OCI-LY3 (cell line): ENCODE data around the gene NAA15.
"Not testable (repeated sequence)": the region's sequence is repeated elsewhere in the genome, so short reads cannot be mapped to it uniquely, and the experiment has no call there.

ENCODE experiments used
- H2AFZ ChIP-seq: fragments of 200-600, 300-600 bp; shearing (Covaris generic); 2 replicates; pipeline ENCODE4 v1.6.0; 2014; ENCODE audit warnings: antibody characterized with exemption, low read depth, low read length
- H3K27ac ChIP-seq: fragments of 200-600, 300-600 bp; sonication (generic); 2 replicates; pipeline ENCODE4 v1.5.1; 2014; ENCODE audit warnings: mild to moderate bottlenecking, low read length, moderate library complexity, mixed read lengths
- H3K27me3 ChIP-seq: fragments of 200-600, 300-600 bp; sonication (generic); 2 replicates; pipeline ENCODE4 v1.6.1; 2014; ENCODE audit warnings: low read depth, low read length, mixed read lengths
- H3K36me3 ChIP-seq: fragments of 200-600, 300-600 bp; sonication (generic); replicated peaks from 2 replicates; pipeline ENCODE3; 2014; ENCODE audit warnings: low read depth, low read length, mixed read lengths
- H3K4me1 ChIP-seq: fragments of 300-600, 200-600 bp; sonication (generic); 2 replicates; pipeline ENCODE4 v1.6.1; 2014; ENCODE audit warnings: low read length, mixed read lengths
- H3K4me2 ChIP-seq: fragments of 200-600, 300-600 bp; sonication (generic); 2 replicates; pipeline ENCODE4 v1.6.1; 2014; ENCODE audit warnings: low read length, mixed read lengths
- H3K4me3 ChIP-seq: fragments of 300-600, 200-600 bp; sonication (generic); 2 replicates; pipeline ENCODE4 v1.5.1; 2014; ENCODE audit warnings: antibody characterized with exemption, mild to moderate bottlenecking, low read length, moderate library complexity
- H3K79me2 ChIP-seq: fragments of 300-600, 200-600 bp; shearing (Covaris generic); 2 replicates; pipeline ENCODE4 v1.6.1; 2014; ENCODE audit warnings: mild to moderate bottlenecking, low read length, mixed read lengths
- H3K9ac ChIP-seq: fragments of 300-600, 200-600 bp; shearing (Covaris generic); 2 replicates; pipeline ENCODE4 v1.6.0; 2014; ENCODE audit warnings: mild to moderate bottlenecking, low read length, moderate library complexity
- H3K9me3 ChIP-seq: fragments of 200-600, 300-600 bp; shearing (Covaris generic); 2 replicates; pipeline ENCODE4 v1.6.1; 2014; ENCODE audit warnings: low read length, mixed read lengths; ENCODE audit not compliant: insufficient read depth
- H4K20me1 ChIP-seq: fragments of 200-600, 300-600 bp; sonication (generic); 2 replicates; pipeline ENCODE4 v1.6.1; 2016; ENCODE audit warnings: low read length, mixed read lengths; ENCODE audit not compliant: insufficient read depth
- EZH2phosphoT487 ChIP-seq: fragments of 200-600 bp; shearing (Covaris generic); IDR thresholded peaks from 2 replicates; pipeline ENCODE4 v1.6.1; 2018; ENCODE audit warnings: antibody characterized with exemption, mixed run types, low read depth
- TF ChIP-seq, protein P1 (sequence below): fragments of 200-600, 300-600 bp; sonication (generic); IDR thresholded peaks from 2 replicates; pipeline ENCODE4 v1.5.1; 2014; ENCODE audit warnings: antibody characterized with exemption, low read length, low read depth

NAA15 gene

GRCh38 chr4:139319571-139319970 lies 18.3 kb downstream of the NAA15 start:
- peaks cover 80% of the 10 kb centered on the region for H4K20me1 ChIP-seq
- peaks cover 37% of the 10 kb centered on the region for H3K36me3 ChIP-seq
- H3K9me3 ChIP-seq, result no peaks in the 10 kb centered on the region
- H2AFZ ChIP-seq, result no peak overlapping the region
- H3K79me2 ChIP-seq, result peaks cover 99% of the 10 kb centered on the region
- TF ChIP-seq, protein P1, sequence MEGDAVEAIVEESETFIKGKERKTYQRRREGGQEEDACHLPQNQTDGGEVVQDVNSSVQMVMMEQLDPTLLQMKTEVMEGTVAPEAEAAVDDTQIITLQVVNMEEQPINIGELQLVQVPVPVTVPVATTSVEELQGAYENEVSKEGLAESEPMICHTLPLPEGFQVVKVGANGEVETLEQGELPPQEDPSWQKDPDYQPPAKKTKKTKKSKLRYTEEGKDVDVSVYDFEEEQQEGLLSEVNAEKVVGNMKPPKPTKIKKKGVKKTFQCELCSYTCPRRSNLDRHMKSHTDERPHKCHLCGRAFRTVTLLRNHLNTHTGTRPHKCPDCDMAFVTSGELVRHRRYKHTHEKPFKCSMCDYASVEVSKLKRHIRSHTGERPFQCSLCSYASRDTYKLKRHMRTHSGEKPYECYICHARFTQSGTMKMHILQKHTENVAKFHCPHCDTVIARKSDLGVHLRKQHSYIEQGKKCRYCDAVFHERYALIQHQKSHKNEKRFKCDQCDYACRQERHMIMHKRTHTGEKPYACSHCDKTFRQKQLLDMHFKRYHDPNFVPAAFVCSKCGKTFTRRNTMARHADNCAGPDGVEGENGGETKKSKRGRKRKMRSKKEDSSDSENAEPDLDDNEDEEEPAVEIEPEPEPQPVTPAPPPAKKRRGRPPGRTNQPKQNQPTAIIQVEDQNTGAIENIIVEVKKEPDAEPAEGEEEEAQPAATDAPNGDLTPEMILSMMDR, result no peak
- no peak for TF ChIP-seq EZH2phosphoT487
- no peaks in the 10 kb centered on the region for H3K27me3 ChIP-seq
- H3K4me3 ChIP-seq, result no peak overlapping the region
- no peak overlapping the region for H3K9ac ChIP-seq
- no peak overlapping the region for H3K4me2 ChIP-seq
- H3K4me1 ChIP-seq, result peaks cover 7% of the 10 kb centered on the region; the same call in 1 of the 2 replicates
- H3K27ac ChIP-seq, result no peak overlapping the region

GRCh38 chr4:139322070-139322469 lies 20.8 kb downstream of the NAA15 start:
- H2AFZ ChIP-seq, H3K27me3 ChIP-seq, H3K4me3 ChIP-seq, H3K4me1 ChIP-seq, H3K27ac ChIP-seq, H3K9ac ChIP-seq, H3K9me3 ChIP-seq, H3K4me2 ChIP-seq: not testable (repeated sequence)
- H4K20me1 ChIP-seq, result peaks cover 82% of the 10 kb centered on the region
- peaks cover 21% of the 10 kb centered on the region for H3K36me3 ChIP-seq
- peaks cover 100% of the 10 kb centered on the region for H3K79me2 ChIP-seq

DNA sequence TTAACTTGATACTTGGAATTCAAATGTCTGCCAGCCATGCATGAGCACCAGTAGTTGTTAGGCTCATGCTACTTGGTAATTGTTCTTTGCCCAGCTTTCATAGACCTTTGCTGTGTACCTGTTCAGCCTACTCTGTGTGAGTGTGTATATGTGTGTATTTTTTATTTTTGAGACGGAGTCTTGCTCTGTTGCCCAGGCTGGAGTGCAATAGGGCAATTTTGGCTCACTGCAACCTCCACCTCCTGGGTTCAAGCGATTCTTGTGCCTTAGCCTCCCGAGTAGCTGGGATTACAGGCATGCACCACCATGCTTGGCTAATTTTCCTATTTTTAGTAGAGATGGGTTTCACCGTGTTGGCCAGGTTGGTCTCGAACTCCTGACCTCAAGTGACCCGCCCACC lies 21.2 kb downstream of the NAA15 start:
- Histone ChIP-seq H3K36me3 (peaks cover 20% of the 10 kb centered on the region), H3K79me2 (peaks cover 100% of the 10 kb centered on the region), H4K20me1 (peaks cover 79% of the 10 kb centered on the region)
- not testable (repeated sequence) for H3K9me3 ChIP-seq, H3K4me3 ChIP-seq, H2AFZ ChIP-seq, H3K4me2 ChIP-seq, H3K4me1 ChIP-seq, H3K27ac ChIP-seq, H3K9ac ChIP-seq, H3K27me3 ChIP-seq

DNA sequence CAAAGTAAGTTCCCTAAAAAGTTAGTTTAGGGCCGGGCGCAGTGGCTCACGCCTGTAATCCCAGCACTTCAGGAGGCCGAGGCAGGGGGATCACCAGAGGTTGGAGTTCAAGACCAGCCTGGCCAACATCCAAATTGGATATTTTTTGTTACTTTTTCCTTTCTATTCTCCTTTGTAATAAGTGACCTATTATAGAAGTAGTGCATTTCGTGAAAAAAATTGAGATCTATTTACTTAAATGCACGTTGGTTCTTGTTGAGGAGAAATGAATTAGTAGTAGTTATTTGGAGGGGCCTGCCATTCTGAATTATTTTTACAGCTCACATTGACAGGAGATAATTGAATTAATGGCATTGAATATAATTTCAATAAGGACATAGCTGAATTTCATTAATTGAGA lies 23.3 kb downstream of the NAA15 start:
- Histone ChIP-seq H3K4me3 (no peak overlapping the region), H4K20me1 (peaks cover 65% of the 10 kb centered on the region), H2AFZ (no peak overlapping the region), H3K4me1 (peaks cover 10% of the 10 kb centered on the region), H3K9me3 (no peaks in the 10 kb centered on the region), H3K79me2 (peaks cover 100% of the 10 kb centered on the region), H3K27ac (no peak overlapping the region), H3K36me3 (peaks cover 18% of the 10 kb centered on the region), H3K4me2 (no peak overlapping the region), H3K27me3 (no peaks in the 10 kb centered on the region), H3K9ac (no peak overlapping the region)
- TF ChIP-seq, protein P1, result no peak
- TF ChIP-seq EZH2phosphoT487, result no peak

GRCh38 chr4:139329665-139330200 lies 28.4 kb downstream of the NAA15 start:
- TF ChIP-seq EZH2phosphoT487, result no peak
- TF ChIP-seq, protein P1, result no peak
- Histone ChIP-seq H3K9me3 (no peaks in the 10 kb centered on the region), H3K79me2 (peaks cover 100% of the 10 kb centered on the region), H3K4me3 (no peak overlapping the region), H4K20me1 (peaks cover 49% of the 10 kb centered on the region), H3K27me3 (no peaks in the 10 kb centered on the region), H3K36me3 (peaks cover 26% of the 10 kb centered on the region), H3K27ac (no peak overlapping the region), H3K9ac (no peak overlapping the region), H3K4me1 (peaks cover 18% of the 10 kb centered on the region), H3K4me2 (no peak overlapping the region), H2AFZ (no peak overlapping the region)
